GM19467 (cell line): ENCODE measurements around the gene FNTB.

Source experiments
- ATAC-seq: cut with Tn5 transposase; IDR thresholded peaks from one replicate; pipeline ENCODE4 v1.9.1; 2021; ENCODE audit warnings: mild to moderate bottlenecking, moderate library complexity; ENCODE audit not compliant: unreplicated experiment

FNTB gene

DNA sequence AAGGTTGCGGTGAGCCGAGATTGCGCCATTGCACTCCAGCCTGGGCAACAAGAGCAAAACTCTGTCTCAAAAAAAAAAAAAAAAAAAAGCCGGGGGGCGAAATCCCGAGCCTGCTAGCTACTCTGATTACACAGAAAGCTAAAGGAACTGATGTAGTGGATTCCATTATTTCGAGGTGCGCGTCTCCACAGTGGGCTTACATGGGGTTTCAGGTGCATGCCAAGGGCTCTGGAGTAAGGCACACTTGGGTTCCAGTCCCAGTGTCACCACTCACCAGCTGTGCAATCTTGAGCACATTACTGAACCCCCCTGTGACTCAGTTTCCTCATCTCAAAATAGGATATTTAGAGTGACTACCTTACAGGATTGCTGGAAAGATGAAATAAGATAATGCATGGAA is 12.9 kb upstream of the FNTB start:
- ATAC-seq: no peak

- no peak for ATAC-seq
Observed at GRCh38 chr14:64974563-64974962, 12.1 kb upstream of the FNTB start.

- no peak for ATAC-seq
Observed at GRCh38 chr14:64979336-64980074, 7.2 kb upstream of the FNTB start.

- no peak for ATAC-seq
Observed at GRCh38 chr14:64983439-64984310, 3.0 kb upstream of the FNTB start.

DNA sequence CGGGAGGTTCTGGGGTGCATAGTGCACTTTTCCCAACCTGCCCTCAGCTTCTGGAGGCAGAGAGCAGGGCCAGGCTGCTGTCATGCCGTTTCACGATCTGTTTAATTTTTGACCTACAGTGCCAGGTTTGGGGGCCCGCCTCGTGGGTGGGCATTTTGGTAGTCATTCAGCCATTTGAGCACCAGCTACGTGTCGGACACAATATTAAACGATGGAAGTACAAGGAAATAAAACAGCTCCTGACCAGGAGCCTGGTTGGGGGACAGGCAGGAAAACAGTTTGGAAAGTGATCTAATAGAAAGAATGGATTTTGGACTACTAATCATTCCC is 708 bp downstream of the FNTB start:
- no peak for ATAC-seq

GRCh38 chr14:64990296-64990695 is 3.6 kb downstream of the FNTB start:
- no peak for ATAC-seq

- ATAC-seq: no peak
Observed at GRCh38 chr14:64990939-64991338, 4.2 kb downstream of the FNTB start.

DNA sequence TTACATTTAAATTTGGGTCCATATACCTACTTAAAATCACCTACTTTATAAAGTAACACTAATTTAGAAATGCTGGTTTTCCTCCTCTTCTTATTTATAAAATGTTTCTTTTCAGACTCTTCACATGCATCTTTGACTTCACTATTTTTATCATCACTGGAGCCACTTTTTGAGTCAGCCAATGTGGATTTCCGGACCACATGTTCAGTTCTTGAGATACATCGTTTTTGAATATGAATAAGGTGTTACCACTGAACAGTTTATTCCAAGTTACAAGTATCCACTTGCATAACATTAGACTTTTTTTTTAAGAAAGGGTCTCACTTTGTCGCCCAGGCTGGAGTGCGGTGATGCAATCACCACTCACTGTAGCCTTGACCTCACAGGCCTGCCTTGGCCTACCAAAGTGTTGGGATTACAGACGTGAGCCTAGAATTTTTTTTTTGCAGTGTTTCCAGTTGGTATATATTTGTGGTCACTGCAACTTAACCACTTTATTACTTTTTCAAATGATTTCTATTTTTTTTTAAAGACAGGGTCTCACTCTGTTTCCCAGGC is 5.7 kb downstream of the FNTB start:
- no peak for ATAC-seq

- ATAC-seq: no peak
Observed at GRCh38 chr14:64993266-64993930, 6.7 kb downstream of the FNTB start.

DNA sequence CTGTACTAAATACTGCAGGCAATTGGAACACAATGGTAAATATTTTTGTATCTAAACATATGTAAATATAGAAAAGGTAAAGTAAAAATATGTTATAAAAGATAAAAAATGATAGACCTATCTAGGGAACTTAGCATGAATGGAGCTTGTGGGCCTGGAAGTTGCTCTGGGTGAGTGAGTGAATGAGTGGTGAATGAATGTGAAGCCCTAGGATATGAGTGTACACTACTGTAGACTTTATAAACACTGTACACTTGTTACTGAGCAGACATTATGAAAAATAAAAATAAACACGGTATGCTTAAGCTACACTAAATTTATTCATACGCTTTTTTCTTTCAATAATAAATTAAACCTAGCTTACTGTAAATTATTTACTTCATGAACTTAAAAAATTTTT is 7.8 kb downstream of the FNTB start:
- ATAC-seq: no peak

GRCh38 chr14:64995291-64995690 is 8.6 kb downstream of the FNTB start:
- ATAC-seq: no peak

DNA sequence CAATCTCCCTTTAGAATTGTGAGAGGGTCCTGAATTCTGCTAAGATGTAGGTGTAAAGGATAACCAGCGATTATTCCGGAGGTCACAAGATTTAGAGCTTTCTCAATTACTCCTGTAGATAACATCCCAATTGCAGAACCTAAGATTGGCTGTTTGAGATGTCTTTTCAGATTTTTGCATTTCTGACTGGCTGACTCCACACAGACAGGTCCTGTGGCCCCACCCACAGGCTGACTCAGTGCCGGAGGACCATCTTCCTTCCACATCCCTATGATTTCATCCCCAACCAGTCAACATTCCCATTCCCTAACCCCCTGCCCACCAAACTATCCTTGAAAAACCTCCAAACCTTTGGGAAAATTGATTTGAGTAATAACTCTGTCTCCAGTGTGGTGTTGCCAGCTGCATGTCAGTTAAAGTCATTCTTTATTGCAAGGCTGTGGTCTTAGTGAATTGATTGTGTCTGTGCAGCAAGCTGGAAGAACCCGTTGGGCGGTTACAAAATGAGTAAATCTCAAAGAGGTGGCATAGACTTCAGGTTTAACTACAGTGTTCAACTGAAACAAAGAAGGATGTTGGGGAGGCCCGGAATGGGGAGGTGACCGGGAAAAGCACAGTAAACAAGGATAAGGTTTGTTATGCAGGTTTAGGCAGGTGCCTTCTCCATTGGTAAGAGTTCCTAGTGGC is 10.6 kb downstream of the FNTB start:
- no peak for ATAC-seq

- no peak for ATAC-seq
Observed at GRCh38 chr14:64998455-64998931, 11.8 kb downstream of the FNTB start.

DNA sequence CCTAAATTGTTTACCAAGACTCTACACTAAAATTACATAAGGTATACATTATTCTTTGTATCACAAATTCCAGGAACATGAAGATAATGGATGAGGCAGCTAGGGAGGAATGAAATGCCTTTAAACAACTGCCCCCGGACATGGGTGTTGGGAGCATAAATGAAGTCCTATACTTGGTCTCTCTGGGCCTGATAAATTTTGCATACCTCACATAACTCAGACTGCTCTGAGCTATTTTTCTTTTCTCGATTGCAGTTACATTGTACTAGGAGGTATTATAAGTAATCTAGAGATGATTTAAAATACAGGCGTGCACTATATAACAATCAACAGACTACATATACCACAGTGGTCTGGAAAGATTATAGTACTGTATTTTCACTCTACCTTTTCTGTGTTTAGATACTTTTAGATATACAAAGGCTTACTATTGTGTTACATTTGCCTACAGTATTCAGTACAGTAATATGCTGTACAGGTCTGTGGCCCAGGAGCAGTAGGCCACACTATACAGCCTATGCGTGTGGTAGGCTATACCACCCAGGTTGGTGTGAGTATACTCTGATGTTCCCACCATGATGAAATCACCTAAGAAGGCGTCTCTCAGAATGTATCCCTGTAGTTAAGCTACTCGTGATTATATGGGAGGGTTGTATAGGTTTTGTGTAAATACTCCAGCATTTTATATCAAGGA is 14.3 kb downstream of the FNTB start:
- ATAC-seq: no peak

DNA sequence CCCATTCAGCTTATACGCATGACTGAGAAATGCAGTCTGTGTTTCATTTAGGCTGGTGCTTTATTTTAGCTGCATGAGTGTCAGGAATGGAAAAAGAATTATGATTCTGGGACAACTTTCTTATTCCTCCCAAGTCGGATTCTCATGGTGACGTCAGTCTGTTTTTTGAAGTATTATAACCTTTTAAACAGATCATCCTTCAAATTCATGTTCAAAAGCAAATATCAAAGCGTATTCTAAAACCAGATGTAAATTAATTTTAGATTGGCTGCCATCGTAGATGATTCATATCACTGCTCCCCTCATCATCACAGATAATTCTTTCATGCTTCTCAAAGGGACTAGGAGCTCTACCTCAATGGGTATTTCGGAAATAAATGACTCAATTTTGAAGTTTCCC is 15.0 kb downstream of the FNTB start:
- no peak for ATAC-seq

GRCh38 chr14:65002586-65003210 is 16.0 kb downstream of the FNTB start:
- no peak for ATAC-seq

DNA sequence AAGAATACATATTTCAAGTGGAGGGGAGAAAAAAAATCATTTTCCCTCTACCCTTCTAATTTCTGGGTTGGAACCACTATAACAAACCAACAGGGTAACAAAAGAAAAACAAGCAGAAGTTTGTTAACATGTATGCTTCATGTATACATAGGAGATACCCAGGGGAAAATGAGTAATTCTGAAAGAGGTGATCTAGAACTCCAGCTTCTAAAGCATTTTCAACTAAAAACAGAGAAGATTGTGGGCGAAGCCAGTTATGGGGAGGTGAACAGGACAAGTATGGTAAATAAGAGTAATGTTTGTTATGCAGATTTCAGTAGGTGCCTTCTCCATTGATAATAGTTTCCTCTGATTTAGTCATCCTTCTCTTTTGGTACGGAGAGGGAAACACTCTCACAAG is 16.7 kb downstream of the FNTB start:
- no peak for ATAC-seq

DNA sequence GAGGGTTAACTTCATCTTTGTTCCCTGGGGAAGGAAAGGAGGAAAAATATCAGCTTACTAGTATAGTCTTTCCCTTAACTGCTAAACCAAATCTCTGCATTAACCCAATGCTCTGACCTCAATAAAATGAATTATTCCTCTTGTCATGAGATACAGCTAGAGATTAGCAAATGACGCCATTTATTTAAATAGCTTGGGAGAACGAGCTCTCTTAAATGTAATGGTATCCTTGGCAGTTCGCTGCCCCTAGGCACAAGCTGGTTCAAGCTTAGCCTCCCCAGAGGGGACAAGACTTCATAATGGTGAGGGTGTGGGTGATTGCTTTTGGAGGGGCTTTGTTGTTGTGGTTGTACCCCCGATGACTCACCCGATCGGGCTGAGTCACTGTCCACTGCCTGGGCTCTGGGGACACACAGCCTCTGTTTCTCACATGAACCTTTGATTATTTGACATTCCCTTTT is 19.6 kb downstream of the FNTB start:
- ATAC-seq: no peak

DNA sequence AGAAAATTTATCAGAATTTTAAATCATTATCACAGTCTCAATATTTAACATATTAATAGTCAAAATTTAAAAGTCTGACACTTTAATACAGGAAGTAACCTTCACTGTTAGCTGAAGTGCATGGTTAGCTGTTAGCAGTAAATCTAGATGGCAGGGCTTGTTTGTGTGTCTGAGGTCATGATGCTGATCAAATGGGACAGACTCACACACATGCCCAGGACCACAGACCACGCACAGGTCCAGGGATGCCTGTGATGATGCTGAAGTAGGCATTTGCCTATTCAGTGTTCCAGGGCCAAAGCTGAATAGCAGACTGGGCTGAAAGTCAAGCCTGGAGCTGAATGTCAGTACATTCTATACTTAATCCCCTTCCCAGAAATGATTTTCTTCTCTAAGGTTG is 20.5 kb downstream of the FNTB start:
- ATAC-seq: no peak
